ENCODE results near the gene STAT5B. TPM values are rescaled to one million over a fixed set of nuclear protein-coding genes. Genes with fewer than 3 reads are reported as not detected.
"Not testable (repeated sequence)": the region's sequence is repeated elsewhere in the genome, so short reads cannot be mapped to it uniquely, and the experiment has no call there.

The STAT5B gene
- total RNA-seq, 1 experiment from 2014 or later: 7.1 TPM

- Histone ChIP-seq H3K4me1 (ENCODE audit: control insufficient read depth in 1 of 2, insufficient read depth in 2 of 2, low read length in 2 of 2) (no peaks in the 10 kb centered on the region), H3K36me3 (ENCODE audit: control insufficient read depth in 1 of 2, insufficient read depth in 2 of 2, low read length in 2 of 2) (no peaks in the 10 kb centered on the region), H3K9me3 (ENCODE audit: control insufficient read depth in 1 of 2, insufficient read depth in 1 of 2, low read depth in 1 of 2, low read length in 2 of 2) (no peaks in the 10 kb centered on the region), H2AFZ (ENCODE audit: low read depth, low read length, poor library complexity, severe bottlenecking) (no peak overlapping the region), H4K20me1 (ENCODE audit: insufficient read depth) (no peaks in the 10 kb centered on the region), H3K27me3 (ENCODE audit: insufficient read depth, low read length) (no peaks in the 10 kb centered on the region), H3K79me2 (ENCODE audit: insufficient read depth, low read length) (no peaks in the 10 kb centered on the region), H3K4me2 (ENCODE audit: low read length) (no peak overlapping the region), H3K9ac (ENCODE audit: low read length) (no peak overlapping the region), H3K4me3 (replicated peaks in 1 of 2; ENCODE audit: low read depth in 1 of 2, low read length in 2 of 2) (no peak overlapping the region), H3K9me2 (ENCODE audit: insufficient read depth) (no peaks in the 10 kb centered on the region), H3K27ac (ENCODE audit: low read depth, low read length) (no peak overlapping the region)
- DNase-seq (ENCODE audit: low read depth, low spot score): no peak
- intact Hi-C loops (cut with micrococcal nuclease): no loop called here
- no TSS peak for BruUV-seq (replicated peaks)
- CTCF ChIA-PET: no interaction called here
- ATAC-seq: no peak
- POLR2A ChIA-PET: no interaction called here
- RAD21 ChIA-PET (ENCODE audit: low non-redundant PET in 1 of 2, low total read pairs in 2 of 2, uncharacterized antibody in 2 of 2, unreplicated experiment in 2 of 2): no interaction called here
- no peak for TF ChIP-seq FOSL1 (IDR thresholded peaks at IDR 0.05; ENCODE audit: low read depth)
- no peak for TF ChIP-seq ELF1 (IDR thresholded peaks at IDR 0.05; ENCODE audit: borderline replicate concordance, low read depth)
- no peak for TF ChIP-seq EGR1 (IDR thresholded peaks at IDR 0.05; ENCODE audit: low read depth)
- TF ChIP-seq ZBTB33 (IDR thresholded peaks at IDR 0.05; ENCODE audit: extremely low read depth, insufficient replicate concordance, low read length): no peak
- TF ChIP-seq EZH2 (IDR thresholded peaks at IDR 0.05): no peak
- TF ChIP-seq POLR2AphosphoS5 (IDR thresholded peaks at IDR 0.05; ENCODE audit: low read depth, low read length): no peak
- TF ChIP-seq CBX3 (IDR thresholded peaks at IDR 0.05; ENCODE audit: low read depth): no peak
- TF ChIP-seq CEBPB (IDR thresholded peaks at IDR 0.05; ENCODE audit: low read depth): no peak
- no peak for TF ChIP-seq ZNF274 (IDR thresholded peaks at IDR 0.05; ENCODE audit: low read depth, low read length)
- no peak for TF ChIP-seq SIN3A (IDR thresholded peaks at IDR 0.05; ENCODE audit: low read depth)
- TF ChIP-seq TCF7L2 (IDR thresholded peaks at IDR 0.05; ENCODE audit: borderline replicate concordance, extremely low read depth, insufficient read depth, insufficient read length): no peak
- no peak for TF ChIP-seq ZFX (IDR thresholded peaks at IDR 0.05)
- no peak for TF ChIP-seq RAD21 (IDR thresholded peaks at IDR 0.05; ENCODE audit: low read depth)
- TF ChIP-seq SRF (IDR thresholded peaks at IDR 0.05; ENCODE audit: low read depth): no peak
- no peak for TF ChIP-seq EZH2phosphoT487 (IDR thresholded peaks at IDR 0.05; ENCODE audit: borderline replicate concordance)
- no peak for TF ChIP-seq SP1 (IDR thresholded peaks at IDR 0.05; ENCODE audit: low read depth)
- TF ChIP-seq JUND (IDR thresholded peaks at IDR 0.05): no peak
- TF ChIP-seq CTCF (IDR thresholded peaks at IDR 0.05 in 2 of 3, conservative IDR thresholded peaks at IDR 0.05 in 1 of 3; ENCODE audit: borderline replicate concordance in 1 of 3, insufficient read depth in 1 of 3, low read depth in 2 of 3, low read length in 2 of 3): no peak
Observed at GRCh38 chr17:42240201-42240600, 36.0 kb downstream of the STAT5B start.

GRCh38 chr17:42239576-42239975, 36.6 kb downstream of the STAT5B start:
- RAD21 ChIA-PET (ENCODE audit: low non-redundant PET in 1 of 2, low total read pairs in 2 of 2, uncharacterized antibody in 2 of 2, unreplicated experiment in 2 of 2); H2AFZ ChIP-seq (ENCODE audit: low read depth, low read length, poor library complexity, severe bottlenecking); ATAC-seq; H3K27ac ChIP-seq (ENCODE audit: low read depth, low read length); H3K4me2 ChIP-seq (ENCODE audit: low read length); H3K9me3 ChIP-seq (ENCODE audit: control insufficient read depth in 1 of 2, insufficient read depth in 1 of 2, low read depth in 1 of 2, low read length in 2 of 2); H3K36me3 ChIP-seq (ENCODE audit: control insufficient read depth in 1 of 2, insufficient read depth in 2 of 2, low read length in 2 of 2); H3K27me3 ChIP-seq (ENCODE audit: insufficient read depth, low read length); POLR2A ChIA-PET; H3K79me2 ChIP-seq (ENCODE audit: insufficient read depth, low read length); H4K20me1 ChIP-seq (ENCODE audit: insufficient read depth); H3K4me3 ChIP-seq (replicated peaks in 1 of 2; ENCODE audit: low read depth in 1 of 2, low read length in 2 of 2); H3K9ac ChIP-seq (ENCODE audit: low read length); BruUV-seq (replicated peaks); DNase-seq (ENCODE audit: low read depth, low spot score); H3K4me1 ChIP-seq (ENCODE audit: control insufficient read depth in 1 of 2, insufficient read depth in 2 of 2, low read length in 2 of 2); CTCF ChIA-PET; intact Hi-C loops (cut with micrococcal nuclease); H3K9me2 ChIP-seq (ENCODE audit: insufficient read depth): not testable (repeated sequence)

All from HCT116 (cell line).